Measurements from ENCODE around the gene KRT76.
A peak's percentile ranks its signal among the peaks of the same experiment; 100 is the strongest.

The KRT76 gene

DNA sequence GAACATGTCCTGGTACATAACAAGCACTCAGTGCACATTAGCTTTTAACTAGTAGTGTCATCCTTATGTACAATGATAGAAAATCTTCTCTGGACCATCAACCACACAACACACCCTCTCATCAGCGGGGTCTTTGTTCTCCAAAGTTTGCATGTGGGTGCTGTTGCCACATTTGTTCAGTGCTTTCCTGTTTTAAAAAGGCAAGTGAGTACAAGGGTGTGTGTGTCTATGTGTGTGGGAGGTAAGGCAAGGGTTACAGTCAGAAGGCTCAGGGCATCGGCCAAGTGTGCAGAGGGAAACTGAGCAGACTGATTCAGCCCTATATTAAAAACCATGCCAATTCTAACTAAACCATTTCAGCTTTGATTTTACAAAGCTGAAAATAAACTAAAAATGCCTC lies 17.9 kb downstream of the KRT76 start:
- no peak for DNase-seq (ENCODE audit: low read depth)

DNA sequence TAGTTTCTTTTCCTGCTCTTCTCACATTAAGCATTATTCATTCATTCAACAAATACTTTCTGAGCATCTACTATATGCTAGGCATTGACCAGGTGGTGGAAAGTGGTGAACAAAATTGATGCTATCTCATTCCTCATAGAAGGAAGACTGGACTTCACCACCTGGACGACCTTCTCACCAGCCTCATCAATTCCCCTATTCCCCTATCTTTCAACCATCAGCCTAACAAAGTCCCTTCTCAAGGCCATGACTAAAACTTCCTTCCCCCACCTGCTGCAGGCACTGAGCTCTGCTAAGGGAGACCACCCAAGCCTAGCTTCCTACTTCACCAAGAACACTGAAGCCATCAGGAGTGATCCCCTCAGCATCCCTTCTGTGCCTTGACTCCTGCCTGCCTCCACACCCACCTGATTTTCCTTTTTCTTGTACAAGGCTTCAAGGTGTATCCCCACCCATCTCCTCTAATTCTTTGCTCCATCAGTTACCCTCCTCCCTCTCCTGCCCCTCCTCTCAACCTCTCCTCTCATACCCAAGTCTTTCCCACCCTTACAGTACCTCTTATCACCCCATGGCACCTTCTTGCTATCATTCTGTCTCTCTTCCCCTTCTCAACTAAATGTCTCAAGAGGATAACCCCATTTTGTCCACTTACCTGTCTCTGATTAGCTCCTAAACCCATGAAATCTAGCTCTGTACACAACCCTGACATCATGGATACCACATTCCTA lies 19.5 kb downstream of the KRT76 start:
- no peak for DNase-seq (ENCODE audit: low read depth)

DNA sequence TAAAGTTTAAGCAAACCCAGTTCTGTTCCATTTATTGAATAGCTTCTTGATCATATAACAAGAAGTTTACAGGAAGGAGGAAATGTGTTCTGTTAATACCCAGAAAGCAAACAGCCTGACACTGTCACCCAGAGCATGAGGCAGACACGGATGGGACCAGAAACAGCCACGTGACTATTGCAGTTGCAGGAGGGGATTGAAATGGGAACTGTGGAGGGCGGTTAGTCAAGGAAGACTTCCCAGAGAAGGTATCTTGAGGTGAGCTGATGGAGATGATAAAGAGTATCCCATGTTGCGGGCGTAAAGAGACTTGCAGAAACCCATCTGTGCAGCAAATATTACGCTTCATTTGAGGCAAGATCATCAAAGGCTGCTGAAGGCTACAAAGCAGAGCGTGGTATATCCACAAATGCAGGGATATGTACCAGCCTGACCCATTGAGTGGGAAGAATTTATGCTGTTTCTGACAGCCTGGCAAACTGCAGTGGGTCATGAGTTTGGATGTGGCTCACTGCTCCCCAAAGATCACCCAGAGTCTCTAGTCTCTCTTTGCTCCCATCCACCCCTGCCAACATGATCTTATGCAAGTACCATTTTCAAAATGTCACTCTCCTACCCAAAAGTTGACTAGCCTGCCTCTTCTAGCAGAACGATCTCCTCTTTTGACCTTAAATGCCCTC lies 20.7 kb downstream of the KRT76 start:
- no peak for DNase-seq (ENCODE audit: low read depth)

DNA sequence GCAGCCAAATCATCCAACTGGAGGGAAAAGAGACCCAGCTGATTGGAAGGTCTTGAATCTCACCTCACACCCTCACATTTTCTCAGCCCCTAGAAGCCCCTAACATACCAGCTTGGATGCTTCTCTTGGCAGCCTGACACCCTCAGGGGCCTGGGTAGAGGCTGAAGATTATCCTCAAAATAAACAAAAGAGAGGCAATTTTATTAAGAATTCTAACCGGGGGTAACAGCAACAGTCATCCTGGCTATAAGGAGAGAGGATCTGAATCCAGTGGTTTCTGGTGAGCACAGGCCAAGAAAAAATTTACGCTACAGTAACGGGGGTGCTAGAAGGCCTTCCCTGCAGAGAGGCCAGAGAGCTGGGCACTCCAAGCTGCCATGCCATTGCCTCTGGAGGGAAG lies 21.6 kb downstream of the KRT76 start:
- no peak for DNase-seq (ENCODE audit: low read depth)

DNA sequence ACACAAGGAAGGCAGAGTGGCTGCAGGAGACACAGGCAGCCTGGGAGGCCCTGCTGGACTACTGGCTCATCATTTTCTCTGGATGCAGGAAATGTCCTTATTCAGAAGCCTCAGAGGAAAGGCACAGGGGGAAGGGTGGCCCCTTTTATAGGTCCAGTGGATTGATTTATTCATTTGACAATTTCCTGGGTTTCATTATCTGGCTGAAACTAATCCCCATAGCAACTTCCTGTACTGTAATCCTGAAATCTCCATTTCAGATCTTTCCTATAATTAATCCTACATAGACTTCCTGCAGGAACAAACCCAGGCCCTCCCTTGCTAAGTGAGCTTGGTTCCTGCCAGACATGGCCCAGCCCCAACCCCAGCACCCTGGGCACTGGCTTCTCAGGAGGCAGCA lies 23.0 kb downstream of the KRT76 start:
- no peak for DNase-seq (ENCODE audit: low read depth)

DNA sequence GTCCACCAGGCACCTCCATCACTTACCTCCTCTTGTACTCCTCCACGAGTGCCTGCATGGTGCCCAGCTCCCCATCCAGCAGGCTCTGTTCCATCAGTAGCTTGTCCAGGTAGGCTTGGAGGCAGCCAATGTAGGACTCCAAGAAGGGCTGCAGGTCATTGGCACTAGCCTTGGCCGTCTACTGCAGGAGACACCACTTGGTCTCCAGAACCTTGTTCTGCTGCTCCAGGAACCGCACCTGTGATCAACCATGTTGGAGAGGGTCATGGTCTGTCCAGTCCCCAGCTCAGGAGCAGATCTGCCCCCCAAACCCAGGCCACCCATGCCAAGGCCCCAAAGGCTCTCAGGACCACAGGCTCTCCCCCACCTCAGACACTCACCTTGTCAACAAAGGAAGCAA lies 23.9 kb downstream of the KRT76 start:
- no peak for DNase-seq (ENCODE audit: low read depth)

DNA sequence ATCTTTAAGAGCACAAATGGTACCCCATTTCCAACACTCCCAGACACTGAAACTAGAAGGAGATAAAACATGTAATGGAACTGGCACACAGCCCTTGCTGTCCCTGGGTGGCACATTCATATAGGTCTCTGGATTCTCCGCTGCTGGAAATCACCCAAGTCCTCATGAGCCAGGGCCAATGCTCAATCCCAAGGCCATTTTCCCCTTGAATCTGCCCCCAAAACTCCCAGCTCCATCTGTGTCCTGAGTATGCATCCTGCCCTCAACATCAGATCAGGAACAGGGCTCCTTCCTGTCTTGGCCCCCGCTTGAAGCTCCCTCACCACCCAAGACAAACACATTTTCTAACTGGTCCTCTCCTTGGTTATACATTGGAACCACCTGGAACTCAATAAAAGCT lies 24.6 kb downstream of the KRT76 start:
- DNase-seq (ENCODE audit: low read depth) = no peak

DNA sequence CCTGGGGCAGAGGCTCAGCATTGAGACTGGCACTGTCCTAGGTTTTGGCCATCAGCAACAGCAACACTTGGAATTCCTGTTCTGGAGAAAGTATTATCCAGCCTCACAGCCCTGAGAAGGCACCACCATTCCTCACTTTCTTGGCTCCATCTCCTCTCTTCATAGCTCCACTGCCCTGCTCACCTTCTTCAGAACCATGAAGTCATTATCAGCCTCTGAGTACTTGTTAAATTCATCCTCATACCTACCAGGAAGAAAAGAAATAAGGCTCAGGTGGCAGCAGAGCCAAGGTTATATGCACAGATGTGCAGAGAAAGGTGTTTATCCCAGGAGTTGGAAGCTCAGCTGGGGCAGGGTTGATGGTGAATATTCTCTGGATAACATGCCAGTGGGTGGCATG lies 25.4 kb downstream of the KRT76 start:
- no peak for DNase-seq (ENCODE audit: low read depth)

DNA sequence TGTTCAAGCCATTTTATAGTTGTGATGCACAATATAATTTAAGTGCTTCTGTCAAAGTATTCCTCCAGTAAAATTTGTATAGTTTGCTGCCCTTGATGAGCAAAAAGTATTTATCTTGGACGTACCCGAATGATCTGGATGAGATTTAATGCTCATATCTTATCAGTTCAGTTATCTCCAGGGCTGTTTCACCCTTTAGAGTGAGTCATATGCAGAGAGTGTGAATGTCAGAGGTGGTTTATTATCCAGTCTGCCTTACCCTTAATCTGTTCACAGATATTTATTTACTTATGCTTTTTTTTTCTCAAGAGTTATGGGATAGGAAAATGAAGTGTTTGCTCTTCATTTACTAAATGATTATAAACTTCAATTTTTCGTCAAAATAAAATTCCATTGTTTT lies 26.6 kb downstream of the KRT76 start:
- peak; percentile 7 for DNase-seq (ENCODE audit: low read depth)

DNA sequence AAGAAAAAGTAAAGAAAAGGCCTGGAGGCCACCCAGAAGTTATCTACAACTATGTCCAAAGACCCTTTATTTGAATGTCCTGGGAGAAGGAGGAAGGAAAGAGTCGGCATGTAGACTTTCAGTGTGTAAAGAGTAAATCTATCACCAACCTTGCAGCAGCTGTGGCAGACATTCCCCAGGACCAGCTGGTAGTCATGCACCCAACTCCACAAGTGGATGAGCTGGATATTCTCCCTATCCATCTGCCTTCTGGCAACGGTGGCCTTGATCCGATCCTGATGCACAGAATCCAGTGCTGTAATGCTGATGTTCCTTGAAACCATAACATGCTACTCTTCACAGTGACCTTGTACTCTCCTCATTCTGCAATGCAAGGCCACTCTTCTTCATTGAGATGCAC lies 27.3 kb downstream of the KRT76 start:
- no peak for DNase-seq (ENCODE audit: low read depth)

DNA sequence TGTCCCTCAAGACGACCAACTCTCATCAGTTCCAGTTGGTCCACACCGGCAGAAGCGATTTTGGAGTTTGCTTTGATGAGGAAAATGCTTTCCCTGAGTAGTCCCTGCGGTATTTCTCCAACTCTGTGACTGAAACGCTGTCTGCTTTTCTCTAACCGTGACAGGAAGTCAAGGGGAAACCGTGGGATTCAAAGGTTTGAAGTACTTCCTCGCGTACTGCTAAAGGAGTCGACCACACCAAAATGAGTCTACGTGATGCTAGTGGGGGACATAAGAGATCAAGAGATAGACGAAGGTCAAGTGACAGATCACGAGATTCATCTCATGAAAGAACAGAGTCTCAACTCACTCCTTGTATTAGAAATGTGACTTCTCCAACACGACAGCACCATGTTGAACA lies 28.6 kb downstream of the KRT76 start:
- DNase-seq (ENCODE audit: low read depth) = no peak

DNA sequence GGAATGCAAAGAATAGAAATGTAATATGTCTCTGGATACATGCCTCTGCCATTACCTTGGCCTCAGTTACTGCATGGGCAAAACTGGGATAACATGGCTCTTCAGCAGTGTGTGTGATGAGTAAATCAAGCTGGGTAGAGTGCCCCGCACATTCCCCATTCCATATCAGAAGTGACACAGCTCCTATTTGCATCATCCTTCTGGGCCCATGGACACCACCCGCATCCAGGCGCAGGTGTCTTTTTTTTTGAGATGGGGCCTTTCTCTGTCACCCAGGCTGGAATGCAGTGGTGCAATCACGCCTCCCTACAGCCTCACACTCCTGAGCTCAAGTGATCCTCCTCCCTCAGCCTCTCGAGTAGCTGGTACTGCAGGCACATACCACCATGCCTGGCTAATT lies 31.6 kb downstream of the KRT76 start:
- DNase-seq (ENCODE audit: low read depth) = no peak

DNA sequence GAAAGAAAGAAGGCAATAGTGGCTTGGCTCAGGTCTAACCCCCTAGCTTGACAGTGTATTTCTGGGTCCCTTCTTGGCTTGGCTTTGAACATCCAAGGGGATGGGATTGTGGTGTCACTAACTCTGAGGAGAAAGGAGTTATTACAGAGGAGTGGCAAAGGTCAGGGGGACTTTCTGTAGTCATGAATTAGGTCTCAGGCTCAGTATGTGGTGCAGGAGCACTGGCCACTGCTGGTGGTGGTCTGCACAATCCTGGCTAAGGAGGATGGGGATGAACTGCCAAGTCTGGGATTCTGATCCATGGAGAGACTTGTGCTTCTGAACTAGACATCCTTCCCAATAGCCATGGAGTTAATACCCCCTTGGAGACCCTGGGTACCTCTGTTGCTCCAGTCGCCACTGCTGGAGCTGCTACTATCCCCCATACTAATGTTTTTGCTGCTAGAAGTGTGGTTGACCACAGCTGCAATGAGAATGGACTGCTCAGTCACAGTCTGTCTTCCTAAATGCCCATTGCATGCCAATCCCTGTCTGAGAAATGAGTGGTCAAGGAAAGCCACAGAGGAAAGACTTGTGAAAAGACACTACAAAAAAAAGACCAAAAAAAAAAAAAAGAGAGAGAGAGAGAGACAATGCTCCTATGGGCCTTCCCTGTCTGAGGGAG lies 32.5 kb downstream of the KRT76 start:
- no peak for DNase-seq (ENCODE audit: low read depth)

DNA sequence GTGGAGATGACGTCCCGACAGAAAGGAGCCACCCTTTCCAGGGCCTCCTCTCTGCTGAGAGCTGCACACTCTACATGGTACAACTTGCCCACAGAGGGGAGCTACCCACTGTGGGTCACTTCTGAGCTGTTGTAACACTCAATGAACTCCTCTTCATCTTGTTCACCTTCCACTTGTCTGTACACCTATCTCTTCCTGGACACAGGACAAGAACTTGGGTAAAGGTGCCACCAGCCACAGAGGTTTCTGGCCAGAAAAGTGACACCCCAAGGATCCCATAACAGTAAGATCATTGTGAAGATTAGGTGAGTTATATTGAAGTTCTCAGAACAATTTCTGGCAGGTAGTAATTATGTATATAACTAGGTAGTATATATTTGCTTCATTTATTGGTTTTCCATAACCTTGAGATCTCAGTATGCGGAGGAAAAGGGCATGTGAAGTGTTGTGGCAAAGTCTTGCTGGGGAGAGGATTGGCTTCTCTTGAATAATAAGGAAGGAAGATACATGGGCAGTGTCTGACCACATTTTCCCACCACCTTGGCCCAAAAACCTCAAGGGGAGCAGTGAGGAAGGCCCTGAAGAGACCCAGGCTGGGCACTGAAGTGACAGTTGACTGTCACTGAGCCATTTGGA lies 34.2 kb downstream of the KRT76 start:
- no peak for DNase-seq (ENCODE audit: low read depth)

DNA sequence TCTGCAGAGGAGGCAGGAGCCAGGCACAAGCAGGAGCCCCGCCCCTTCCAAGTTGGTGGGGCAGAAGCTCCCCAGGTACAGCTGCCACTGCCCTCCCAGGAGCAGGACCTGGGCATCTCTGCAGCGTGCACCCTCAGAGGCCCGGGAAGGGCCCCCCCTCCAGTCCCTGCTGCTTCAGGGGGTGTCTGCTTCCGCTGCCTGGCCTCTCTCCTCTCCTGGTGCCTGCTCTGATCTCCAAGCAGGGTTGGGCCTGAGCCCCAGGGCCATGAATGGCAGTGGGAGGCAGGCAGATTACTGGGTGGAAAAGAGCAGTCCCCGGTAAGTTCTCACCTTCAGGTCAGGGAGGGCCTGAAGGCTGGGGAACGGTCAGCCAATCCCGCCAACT lies 35.0 kb downstream of the KRT76 start:
- no peak for DNase-seq (ENCODE audit: low read depth)

DNA sequence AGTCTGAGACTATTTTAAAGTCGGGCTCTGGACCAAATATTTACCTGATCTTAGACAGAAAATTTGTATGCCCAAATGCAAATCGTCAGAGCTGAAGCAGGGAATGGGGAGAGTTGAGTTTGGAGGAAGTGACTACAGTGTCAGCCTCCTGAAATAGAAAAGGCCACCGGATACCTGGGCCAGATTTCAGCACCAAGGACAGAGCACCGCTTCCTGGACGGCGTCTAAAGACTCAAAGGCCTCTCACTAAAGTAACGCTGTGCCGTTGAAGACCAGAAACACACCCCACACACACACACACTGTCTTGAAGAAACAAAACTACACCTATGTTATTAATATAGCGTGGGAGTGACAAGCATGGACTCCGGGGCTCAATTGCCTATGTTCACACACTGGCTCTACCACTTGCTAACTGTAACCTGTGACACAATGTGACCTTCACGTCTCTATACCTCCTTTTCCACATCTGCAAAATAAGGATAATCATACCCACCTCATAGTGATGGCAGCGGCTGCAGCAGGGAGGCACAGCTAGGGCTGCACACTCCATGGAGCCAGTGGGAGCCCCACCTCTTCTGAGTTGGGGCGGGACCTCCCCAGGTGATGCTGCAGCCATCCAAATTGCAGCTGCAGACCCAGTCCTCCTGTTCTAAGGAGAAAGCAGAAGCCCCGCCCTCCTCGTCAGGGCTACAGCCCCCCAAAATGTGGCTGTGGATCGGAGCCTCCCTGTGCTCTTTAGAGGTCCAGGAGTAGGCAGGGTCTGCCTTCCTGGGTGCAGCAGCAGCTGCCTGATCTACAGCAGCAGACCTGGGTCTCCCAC lies 35.6 kb downstream of the KRT76 start:
- DNase-seq (ENCODE audit: low read depth) = peak; percentile 50

DNA sequence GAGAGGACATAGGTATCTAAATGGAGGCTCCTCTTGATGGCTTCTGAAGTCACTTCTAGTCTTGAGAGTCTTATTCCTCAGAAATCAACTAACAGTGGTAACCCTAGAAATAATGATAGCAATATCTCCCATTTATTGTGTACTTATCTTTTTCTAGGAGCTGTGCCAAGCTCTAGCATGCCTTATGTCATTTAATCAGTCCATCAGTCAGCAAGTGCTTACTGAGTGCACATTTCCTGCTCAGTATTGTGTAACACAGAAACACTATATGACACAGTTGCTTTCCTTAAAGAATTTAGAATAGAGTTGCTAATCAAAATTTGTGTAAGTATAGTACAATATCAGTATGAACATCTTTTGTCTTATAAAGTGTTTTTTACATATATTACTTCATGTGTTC lies 36.6 kb downstream of the KRT76 start:
- peak; percentile 3 for DNase-seq (ENCODE audit: low read depth)

DNA sequence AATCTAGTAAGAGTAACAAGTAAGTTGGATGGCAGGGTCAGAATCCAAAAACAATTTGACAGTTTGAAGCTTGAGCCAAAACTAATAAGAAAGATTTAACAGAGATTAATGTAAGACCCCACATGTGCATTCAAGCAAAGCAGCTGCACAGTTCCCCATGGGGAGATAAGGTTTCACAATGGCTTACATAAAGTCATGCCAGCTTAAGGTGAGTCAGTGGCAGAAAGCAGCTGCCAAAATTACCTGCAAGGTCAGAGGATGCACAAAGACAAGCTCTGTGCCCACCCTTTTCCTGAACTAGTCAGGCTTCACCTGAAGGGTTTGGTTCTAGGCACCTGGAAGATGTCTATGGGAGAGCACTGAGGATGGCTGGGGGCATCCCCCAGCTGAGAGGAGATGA lies 37.2 kb downstream of the KRT76 start:
- no peak for DNase-seq (ENCODE audit: low read depth)

DNA sequence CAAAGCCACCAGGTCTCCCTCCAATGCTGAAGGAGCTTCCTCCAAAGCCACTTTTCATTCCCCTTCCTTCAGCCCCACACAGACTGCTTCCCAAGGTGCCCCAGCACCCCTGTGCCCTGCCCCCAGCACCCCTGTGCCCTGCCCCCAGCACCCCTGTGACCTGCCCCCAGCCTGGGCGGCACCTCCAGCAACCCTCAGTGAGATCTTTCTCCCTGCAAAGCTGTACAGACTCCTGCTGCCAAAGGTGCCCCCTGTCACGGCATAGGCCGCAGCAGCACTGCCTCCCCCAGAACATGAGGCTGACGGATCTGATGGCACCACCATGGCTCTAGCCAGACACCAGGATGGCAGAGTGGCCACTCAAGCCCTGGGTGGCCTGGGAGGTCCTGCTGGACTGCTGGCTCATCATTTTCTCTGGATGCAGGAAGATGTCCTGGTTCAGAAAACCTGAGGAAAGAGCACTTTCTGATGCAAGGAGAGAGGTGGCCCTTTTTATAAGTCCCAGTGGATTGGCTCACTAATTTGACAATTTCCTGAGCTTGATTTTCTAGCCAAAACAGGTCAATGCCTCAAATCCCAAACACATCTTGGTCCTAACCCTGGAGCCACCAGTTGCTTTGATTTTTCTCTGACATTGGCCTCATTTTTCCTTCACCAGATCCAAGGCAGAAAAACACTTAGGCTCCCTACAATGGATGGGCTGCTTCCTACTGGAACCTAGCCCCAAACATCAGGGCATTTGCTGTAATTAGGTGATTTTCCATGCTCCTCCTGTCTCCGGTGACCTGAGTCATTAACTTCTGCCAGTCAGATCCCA lies 41.1 kb downstream of the KRT76 start:
- no peak for DNase-seq (ENCODE audit: low read depth)

DNA sequence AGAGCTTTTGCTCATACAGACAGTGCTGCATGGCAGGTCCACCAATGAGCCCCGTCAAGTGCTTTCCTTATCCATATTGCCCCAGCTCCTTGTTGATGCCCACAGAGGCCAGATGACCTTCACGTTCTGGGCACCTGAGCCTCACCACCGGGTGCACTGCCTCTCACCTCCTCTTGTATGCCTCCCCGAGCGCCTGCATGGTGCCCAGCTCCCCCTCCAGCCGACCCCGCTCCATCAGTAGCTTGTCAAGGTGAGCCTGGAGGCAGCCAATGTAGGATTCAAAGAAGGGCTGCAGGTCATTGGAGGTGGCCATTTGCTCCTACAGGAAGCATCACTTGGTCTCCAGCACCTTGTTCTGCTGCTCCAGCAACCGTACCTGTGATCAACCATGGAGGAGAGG lies 42.0 kb downstream of the KRT76 start:
- no peak for DNase-seq (ENCODE audit: low read depth)

DNA sequence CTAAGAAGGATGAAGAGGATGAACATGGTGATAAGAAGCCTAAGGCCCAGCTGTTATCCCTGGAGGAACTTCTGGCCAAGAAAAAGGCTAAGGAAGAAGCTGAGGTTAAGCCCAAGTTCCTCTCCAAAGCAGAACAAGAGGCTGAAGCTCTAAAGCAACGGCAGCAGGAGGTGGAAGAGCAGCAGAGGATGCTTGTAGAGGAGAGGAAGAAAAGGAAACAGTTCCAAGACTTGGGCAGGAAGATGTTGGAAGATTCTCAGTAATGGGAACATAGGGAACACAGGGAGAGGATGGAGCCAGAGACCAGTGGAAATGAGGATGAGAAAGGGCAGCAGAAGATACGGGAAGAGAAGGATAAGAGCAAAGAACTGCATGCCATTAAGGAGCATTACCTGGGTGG lies 46.4 kb downstream of the KRT76 start:
- no peak for DNase-seq (ENCODE audit: low read depth)

Measured in amniotic epithelial cell (primary cell).